K562 (cell line): Measurements from ENCODE around the gene RACGAP1. TPM values are rescaled to one million over a fixed set of nuclear protein-coding genes. Genes with fewer than 3 reads are reported as not detected.

Source experiments
- CHAMP1 ChIP-seq: fragments of 450-650 bp; IDR thresholded peaks from 2 replicates; pipeline ENCODE4 v1.6.1; 2016; ENCODE audit warnings: mild to moderate bottlenecking
- RBM22 ChIP-seq: fragments of 200-400 bp; formaldehyde crosslinking; IDR thresholded peaks from 2 replicates; pipeline ENCODE4 v1.6.1; 2018; ENCODE audit warnings: low read length, low read depth; ENCODE audit not compliant: poor library complexity, severe bottlenecking
- RNF219 ChIP-seq: fragments of 250-450 bp; sonication (Bioruptor Pico); IDR thresholded peaks from 2 replicates; pipeline ENCODE4 v1.5.0; 2022; ENCODE audit warnings: mild to moderate bottlenecking
- SMAD4 ChIP-seq: fragments of 250-450 bp; sonication (Bioruptor Pico); conservative IDR thresholded peaks from 2 replicates; pipeline ENCODE4 v1.8.0; 2021; ENCODE audit warnings: inconsistent platforms, mild to moderate bottlenecking, moderate library complexity
- SP1 ChIP-seq: sonication (generic); formaldehyde crosslinking; IDR thresholded peaks from 2 replicates; pipeline ENCODE4 v1.8.1; 2022; ENCODE audit warnings: mild to moderate bottlenecking, missing genetic modification reagents
- ZNF407 ChIP-seq: fragments of 450-650 bp; IDR thresholded peaks from 2 replicates; pipeline ENCODE4 v1.6.1; 2016; ENCODE audit warnings: low read depth
- ZNF592 ChIP-seq: fragments of 450-650 bp; IDR thresholded peaks from 2 replicates; pipeline ENCODE4 v1.6.1; 2017; ENCODE audit warnings: antibody characterized with exemption, mild to moderate bottlenecking
- ZNF655 ChIP-seq: fragments of 250-450 bp; sonication (Bioruptor Pico); IDR thresholded peaks from 2 replicates; pipeline ENCODE4 v1.5.0; 2021
- polyA plus RNA-seq, 8 experiments: library from polyadenylated mRNA; depleted of rRNA in 4 of 8; stranded (reverse) in 5 of 8; unstranded in 3 of 8; fragments of >200 nt; fragmentation: Nextera tagmentation in 2 of 8; fragmentation: Illumina TruSeq in 1 of 8; extraction: Ambion mirVana in 2 of 8; extraction: Trizol in 1 of 8; gene quantifications; 2 replicates each; pipeline versions ENCODE4 v1.2.1 to v1.2.3, GENCODE V29; 2011 to 2014; ENCODE audit warnings: inconsistent platforms in 1 of 8, missing spikeins in 1 of 8
- total RNA-seq, 7 experiments: library from RNA; depleted of rRNA in 6 of 7; stranded (reverse); fragments of >200 nt in 6 of 7; fragmentation: Illumina TruSeq in 2 of 7; extraction: Trizol in 2 of 7; gene quantifications; 2 replicates each; pipeline versions ENCODE4 v1.2.1 to v1.2.3, GENCODE V29; 2011 to 2021; ENCODE audit warnings: low replicate concordance in 1 of 7

The RACGAP1 gene
- total and polyA plus RNA-seq, 9 of the 15 experiments (the other 6 are each of a cell fraction or from before 2014, with no cell fraction given), result 56.4 to 92.9 (median 71.8) TPM

GRCh38 chr12:49985981-49986380 is 39.3 kb downstream of the RACGAP1 start (continued):
- TF ChIP-seq ZNF407 (no peak), RBM22 (no peak), CHAMP1 (no peak), ZNF592 (no peak), ZNF655 (no peak), SMAD4 (no peak), SP1 (no peak), RNF219 (CRISPR knock-in tag) (no peak)
